HL-60 (cell line): Measurements from ENCODE around the gene PANX3.

ENCODE experiments used
- DNase-seq, 2 experiments: peaks; one replicate each; pipeline ENCODE4 v3.0.0-alpha.2; 2010 to 2020; ENCODE audit warnings: low read depth in 1 of 2, low spot score in 1 of 2
- H3K27ac ChIP-seq: fragments of 250-450 bp; sonication (Bioruptor Pico); replicated peaks from 2 replicates; pipeline ENCODE4 v1.5.1; 2020; ENCODE audit warnings: mild to moderate bottlenecking, moderate library complexity
- H3K27me3 ChIP-seq: fragments of 250-450 bp; sonication (Bioruptor Pico); 2 replicates; pipeline ENCODE4 v1.5.1; 2021; ENCODE audit warnings: mild to moderate bottlenecking, moderate library complexity; ENCODE audit not compliant: insufficient read depth, poor library complexity, severe bottlenecking
- H3K4me3 ChIP-seq: replicated peaks from 2 replicates; pipeline ENCODE4 v1.5.1; 2011; ENCODE audit warnings: mild to moderate bottlenecking, control low read depth, low read length; ENCODE audit not compliant: insufficient read depth
- GABPA ChIP-seq: IDR thresholded peaks from 2 replicates; pipeline ENCODE4 v1.6.1; 2012; ENCODE audit warnings: low read depth
- POLR2AphosphoS5 ChIP-seq: IDR thresholded peaks from 2 replicates; pipeline ENCODE4 v1.6.1; 2012; ENCODE audit warnings: low read depth
- SPI1 ChIP-seq: IDR thresholded peaks from 2 replicates; pipeline ENCODE4 v1.6.1; 2012; ENCODE audit warnings: low read depth, mild to moderate bottlenecking, borderline replicate concordance
- long read RNA-seq: library from polyadenylated mRNA; unstranded; transcript quantifications from one replicate; pipeline ENCODE4 v2.0.0, GENCODE V29; 2020
- TF ChIP-seq, protein P1 (sequence below): IDR thresholded peaks from one replicate; pipeline ENCODE4 v1.5.1; 2011; ENCODE audit warnings: low read length, control low read depth, inconsistent platforms; ENCODE audit not compliant: insufficient read depth
- TF ChIP-seq, protein P2 (sequence below): IDR thresholded peaks from 2 replicates; pipeline ENCODE4 v1.6.1; 2012; ENCODE audit warnings: low read depth; ENCODE audit not compliant: insufficient replicate concordance

PANX3 gene, protein sequence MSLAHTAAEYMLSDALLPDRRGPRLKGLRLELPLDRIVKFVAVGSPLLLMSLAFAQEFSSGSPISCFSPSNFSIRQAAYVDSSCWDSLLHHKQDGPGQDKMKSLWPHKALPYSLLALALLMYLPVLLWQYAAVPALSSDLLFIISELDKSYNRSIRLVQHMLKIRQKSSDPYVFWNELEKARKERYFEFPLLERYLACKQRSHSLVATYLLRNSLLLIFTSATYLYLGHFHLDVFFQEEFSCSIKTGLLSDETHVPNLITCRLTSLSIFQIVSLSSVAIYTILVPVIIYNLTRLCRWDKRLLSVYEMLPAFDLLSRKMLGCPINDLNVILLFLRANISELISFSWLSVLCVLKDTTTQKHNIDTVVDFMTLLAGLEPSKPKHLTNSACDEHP
- long read RNA-seq = 0 reads

DNA sequence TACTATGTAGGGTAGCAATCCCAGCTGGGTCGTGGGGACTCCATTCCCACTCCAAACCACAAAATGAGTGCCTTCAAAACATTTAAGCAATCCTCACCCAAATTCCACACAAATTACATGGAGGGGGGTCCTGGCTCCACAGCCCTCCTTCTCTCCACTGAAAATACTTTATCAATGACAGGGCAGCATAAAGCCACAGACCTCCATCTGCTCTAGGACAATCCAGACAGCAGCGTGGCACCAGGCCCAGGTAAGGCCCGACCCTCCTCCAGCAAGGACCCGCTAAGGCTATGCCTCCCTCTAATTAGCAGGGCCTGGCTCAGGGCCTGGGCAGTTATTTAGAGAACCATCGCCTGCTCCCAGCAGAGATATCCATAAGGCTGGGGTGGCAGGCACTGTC lies at the start of gene PANX3:
Gene PANX3, plus strand, starts transcription at position 365 of the 400 bp plus-strand sequence. CDS start 129 bp downstream, outside the sequence.
- no peak for TF ChIP-seq GABPA
- TF ChIP-seq, protein P1, sequence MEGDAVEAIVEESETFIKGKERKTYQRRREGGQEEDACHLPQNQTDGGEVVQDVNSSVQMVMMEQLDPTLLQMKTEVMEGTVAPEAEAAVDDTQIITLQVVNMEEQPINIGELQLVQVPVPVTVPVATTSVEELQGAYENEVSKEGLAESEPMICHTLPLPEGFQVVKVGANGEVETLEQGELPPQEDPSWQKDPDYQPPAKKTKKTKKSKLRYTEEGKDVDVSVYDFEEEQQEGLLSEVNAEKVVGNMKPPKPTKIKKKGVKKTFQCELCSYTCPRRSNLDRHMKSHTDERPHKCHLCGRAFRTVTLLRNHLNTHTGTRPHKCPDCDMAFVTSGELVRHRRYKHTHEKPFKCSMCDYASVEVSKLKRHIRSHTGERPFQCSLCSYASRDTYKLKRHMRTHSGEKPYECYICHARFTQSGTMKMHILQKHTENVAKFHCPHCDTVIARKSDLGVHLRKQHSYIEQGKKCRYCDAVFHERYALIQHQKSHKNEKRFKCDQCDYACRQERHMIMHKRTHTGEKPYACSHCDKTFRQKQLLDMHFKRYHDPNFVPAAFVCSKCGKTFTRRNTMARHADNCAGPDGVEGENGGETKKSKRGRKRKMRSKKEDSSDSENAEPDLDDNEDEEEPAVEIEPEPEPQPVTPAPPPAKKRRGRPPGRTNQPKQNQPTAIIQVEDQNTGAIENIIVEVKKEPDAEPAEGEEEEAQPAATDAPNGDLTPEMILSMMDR = no peak
- TF ChIP-seq, protein P2, sequence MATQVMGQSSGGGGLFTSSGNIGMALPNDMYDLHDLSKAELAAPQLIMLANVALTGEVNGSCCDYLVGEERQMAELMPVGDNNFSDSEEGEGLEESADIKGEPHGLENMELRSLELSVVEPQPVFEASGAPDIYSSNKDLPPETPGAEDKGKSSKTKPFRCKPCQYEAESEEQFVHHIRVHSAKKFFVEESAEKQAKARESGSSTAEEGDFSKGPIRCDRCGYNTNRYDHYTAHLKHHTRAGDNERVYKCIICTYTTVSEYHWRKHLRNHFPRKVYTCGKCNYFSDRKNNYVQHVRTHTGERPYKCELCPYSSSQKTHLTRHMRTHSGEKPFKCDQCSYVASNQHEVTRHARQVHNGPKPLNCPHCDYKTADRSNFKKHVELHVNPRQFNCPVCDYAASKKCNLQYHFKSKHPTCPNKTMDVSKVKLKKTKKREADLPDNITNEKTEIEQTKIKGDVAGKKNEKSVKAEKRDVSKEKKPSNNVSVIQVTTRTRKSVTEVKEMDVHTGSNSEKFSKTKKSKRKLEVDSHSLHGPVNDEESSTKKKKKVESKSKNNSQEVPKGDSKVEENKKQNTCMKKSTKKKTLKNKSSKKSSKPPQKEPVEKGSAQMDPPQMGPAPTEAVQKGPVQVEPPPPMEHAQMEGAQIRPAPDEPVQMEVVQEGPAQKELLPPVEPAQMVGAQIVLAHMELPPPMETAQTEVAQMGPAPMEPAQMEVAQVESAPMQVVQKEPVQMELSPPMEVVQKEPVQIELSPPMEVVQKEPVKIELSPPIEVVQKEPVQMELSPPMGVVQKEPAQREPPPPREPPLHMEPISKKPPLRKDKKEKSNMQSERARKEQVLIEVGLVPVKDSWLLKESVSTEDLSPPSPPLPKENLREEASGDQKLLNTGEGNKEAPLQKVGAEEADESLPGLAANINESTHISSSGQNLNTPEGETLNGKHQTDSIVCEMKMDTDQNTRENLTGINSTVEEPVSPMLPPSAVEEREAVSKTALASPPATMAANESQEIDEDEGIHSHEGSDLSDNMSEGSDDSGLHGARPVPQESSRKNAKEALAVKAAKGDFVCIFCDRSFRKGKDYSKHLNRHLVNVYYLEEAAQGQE = no peak
- TF ChIP-seq SPI1 = no peak
- no peak for TF ChIP-seq POLR2AphosphoS5
- no peak for DNase-seq
- Histone ChIP-seq H3K4me3 (no peak within 1 kb of the TSS), H3K27ac (no peak within 1 kb of the TSS), H3K27me3 (no peaks in the 10 kb centered on the region)

DNA sequence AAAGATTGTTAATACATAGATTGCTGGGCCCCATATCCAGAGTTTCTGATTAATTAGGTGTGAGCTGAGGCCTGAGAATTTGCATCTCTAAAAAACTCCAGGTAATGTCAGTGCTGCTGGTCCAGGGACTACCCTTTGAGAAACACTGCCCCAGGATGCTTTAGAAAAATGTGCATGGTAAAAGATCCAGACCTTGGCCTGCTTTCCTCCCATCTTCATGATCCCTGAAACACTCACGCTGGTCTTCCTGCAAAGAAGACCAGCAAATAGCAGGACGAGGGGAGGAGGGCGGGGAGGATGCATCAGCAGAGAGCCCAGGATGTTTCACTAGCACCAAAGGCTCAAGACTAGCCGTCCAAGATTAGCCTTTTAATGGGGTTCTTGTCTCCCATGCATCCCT lies 41.5 kb upstream of the PANX3 start, which contains the start of gene OR8A1:
Gene OR8A1, plus strand, starts transcription at position 301 of the 400 bp plus-strand sequence. CDS start 123 bp downstream, outside the sequence.
- Histone ChIP-seq H3K27ac (no peak within 1 kb of the TSS), H3K27me3 (no peaks in the 10 kb centered on the region), H3K4me3 (no peak within 1 kb of the TSS)
- no peak for DNase-seq
- TF ChIP-seq, protein P1 = no peak
- TF ChIP-seq POLR2AphosphoS5 (no peak), GABPA (no peak), SPI1 (no peak)
- TF ChIP-seq, protein P2 = no peak

DNA sequence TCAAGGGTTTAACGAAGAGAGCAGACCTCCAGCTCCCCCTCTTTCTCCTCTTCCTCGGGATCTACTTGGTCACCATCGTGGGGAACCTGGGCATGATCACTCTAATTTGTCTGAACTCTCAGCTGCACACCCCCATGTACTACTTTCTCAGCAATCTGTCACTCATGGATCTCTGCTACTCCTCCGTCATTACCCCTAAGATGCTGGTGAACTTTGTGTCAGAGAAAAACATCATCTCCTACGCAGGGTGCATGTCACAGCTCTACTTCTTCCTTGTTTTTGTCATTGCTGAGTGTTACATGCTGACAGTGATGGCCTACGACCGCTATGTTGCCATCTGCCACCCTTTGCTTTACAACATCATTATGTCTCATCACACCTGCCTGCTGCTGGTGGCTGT lies 41.1 kb upstream of the PANX3 start:
- no peak overlapping the region for H3K4me3 ChIP-seq
- no peak for DNase-seq
- TF ChIP-seq, protein P2 = no peak
- TF ChIP-seq POLR2AphosphoS5 = no peak
- no peak for TF ChIP-seq SPI1
- no peaks in the 10 kb centered on the region for H3K27me3 ChIP-seq
- no peak overlapping the region for H3K27ac ChIP-seq
